Keratinocyte (primary cell): ENCODE results near the gene TNRC18. TPM values are rescaled to one million over a fixed set of nuclear protein-coding genes. Genes with fewer than 3 reads are reported as not detected.

Experiments
- DNase-seq: peaks from one replicate; pipeline ENCODE4 v3.0.0-alpha.2; 2011; ENCODE audit warnings: low read depth, missing footprints, low spot score
- FAIRE-seq: peaks from 2 replicates; lab custom pipeline; 2011; peaks lifted over from hg19 to GRCh38; lab: Jason Lieb, UNC
- H2AFZ ChIP-seq: 2 replicates; pipeline ENCODE4 v1.6.0; 2012; ENCODE audit warnings: low read length, control low read depth, inconsistent platforms; ENCODE audit not compliant: control insufficient read depth
- H3K27ac ChIP-seq: 2 replicates; pipeline ENCODE4 v1.5.1; 2011; ENCODE audit warnings: low read length; ENCODE audit not compliant: control insufficient read depth, insufficient read depth
- H3K27me3 ChIP-seq: 3 replicates; pipeline ENCODE4 v1.6.0; 2011; ENCODE audit warnings: low read length; ENCODE audit not compliant: control insufficient read depth, insufficient read depth; ENCODE audit errors: extremely low read depth
- H3K36me3 ChIP-seq, 2 experiments: 2 replicates in 1 of 2; 3 replicates in 1 of 2; pipeline ENCODE4 v1.5.1; 2011; ENCODE audit warnings: low read length in 2 of 2, mild to moderate bottlenecking in 1 of 2; ENCODE audit not compliant: control insufficient read depth in 2 of 2, insufficient read depth in 2 of 2; ENCODE audit errors: extremely low read depth in 1 of 2
- H3K4me1 ChIP-seq: 3 replicates; pipeline ENCODE4 v1.5.1; 2011; ENCODE audit warnings: low read length; ENCODE audit not compliant: control insufficient read depth, insufficient read depth; ENCODE audit errors: extremely low read depth
- H3K4me2 ChIP-seq: 3 replicates; pipeline ENCODE4 v1.6.0; 2011; ENCODE audit warnings: low read depth, low read length; ENCODE audit not compliant: control insufficient read depth, insufficient read depth; ENCODE audit errors: extremely low read depth
- H3K4me3 ChIP-seq, 3 experiments: fragments of 200-600 bp in 1 of 3; sonication (generic) in 1 of 3; 2 replicates in 2 of 3; 3 replicates in 1 of 3; pipeline ENCODE4 v1.5.1; 2011 to 2016; ENCODE audit warnings: low read length in 3 of 3, mild to moderate bottlenecking in 3 of 3, control low read depth in 2 of 3, inconsistent platforms in 1 of 3, low read depth in 1 of 3, mixed read lengths in 1 of 3, mixed run types in 1 of 3, moderate library complexity in 1 of 3; ENCODE audit not compliant: control insufficient read depth in 2 of 3, insufficient read depth in 2 of 3; ENCODE audit errors: extremely low read depth in 1 of 3
- H3K79me2 ChIP-seq: 2 replicates; pipeline ENCODE4 v1.6.0; 2012; ENCODE audit warnings: low read length; ENCODE audit not compliant: control insufficient read depth, insufficient read depth
- H3K9ac ChIP-seq: 3 replicates; pipeline ENCODE4 v1.6.0; 2011; ENCODE audit warnings: low read length; ENCODE audit not compliant: control insufficient read depth, insufficient read depth; ENCODE audit errors: extremely low read depth
- H3K9me1 ChIP-seq: 3 replicates; pipeline ENCODE4 v1.6.0; 2011; ENCODE audit warnings: low read length; ENCODE audit not compliant: control insufficient read depth, insufficient read depth; ENCODE audit errors: extremely low read depth
- H3K9me3 ChIP-seq: 2 replicates; pipeline ENCODE4 v1.5.1; 2012; ENCODE audit warnings: low read depth, low read length; ENCODE audit not compliant: control insufficient read depth
- H4K20me1 ChIP-seq: 3 replicates; pipeline ENCODE4 v1.6.0; 2011; ENCODE audit warnings: low read length; ENCODE audit not compliant: control insufficient read depth, insufficient read depth; ENCODE audit errors: extremely low read depth
- EZH2 ChIP-seq: IDR thresholded peaks from one replicate; pipeline ENCODE4 v1.6.1; 2012; ENCODE audit warnings: inconsistent platforms, mild to moderate bottlenecking, low read length, moderate library complexity
- dilution Hi-C: fragments of 300-500 bp; cut with MboI; formaldehyde crosslinking; loops from one replicate; pipeline ENCODE4 v1.7.0; 2020; ENCODE audit warnings: low sequenced_read_pairs; ENCODE audit not compliant: extremely low pct_ligation_motif_present
- polyA plus RNA-seq, 5 experiments: library from polyadenylated mRNA; depleted of rRNA in 3 of 5; stranded (reverse) in 3 of 5; stranded (forward) in 1 of 5; unstranded in 1 of 5; fragments of >200 nt; gene quantifications; 1 replicate in 1 of 5; 2 replicates in 3 of 5; 3 replicates in 1 of 5; pipeline versions ENCODE4 v1.2.1 to v1.2.3, GENCODE V29; 2011 to 2012; ENCODE audit warnings: missing spikeins in 2 of 5, low read depth in 1 of 5, low replicate concordance in 1 of 5
- TF ChIP-seq, protein P1 (sequence below), 3 experiments: IDR thresholded peaks in 1 of 3; conservative IDR thresholded peaks in 1 of 3; optimal IDR thresholded peaks in 1 of 3; 2 replicates in 2 of 3; 3 replicates in 1 of 3; pipeline versions ENCODE3 to v1.5.1; 2011; ENCODE audit warnings: low read length in 3 of 3, mild to moderate bottlenecking in 3 of 3, moderate library complexity in 2 of 3, control low read depth in 1 of 3, inconsistent platforms in 1 of 3; ENCODE audit not compliant: insufficient read depth in 2 of 3; ENCODE audit errors: extremely low read depth in 1 of 3

Gene TNRC18
- polyA plus RNA-seq, 1 donor (not counting 4 experiments of a cell fraction or from before 2014, with no cell fraction given), result 13.2 TPM

DNA sequence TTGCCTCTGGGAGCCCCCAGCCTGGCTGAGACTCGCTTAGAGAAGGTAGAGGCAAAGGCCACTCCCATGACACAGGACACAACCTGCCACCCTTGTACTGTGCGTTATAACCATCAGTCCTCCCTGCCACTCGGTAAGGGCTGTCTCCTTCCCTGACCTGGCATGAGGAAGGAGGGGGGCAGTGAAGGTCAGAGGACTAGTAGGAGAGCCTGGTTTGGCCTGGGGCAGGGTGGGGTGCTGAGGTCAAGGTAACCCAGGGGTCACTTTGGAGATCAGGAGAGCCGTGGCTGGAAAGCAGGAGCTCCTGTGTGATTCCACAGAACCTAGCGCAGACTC is 6.9 kb upstream of the TNRC18 start:
- Histone ChIP-seq H3K4me2 (peak overlapping the region; percentile 83), H2AFZ (no peak overlapping the region), H3K9me1 (no peaks in the 10 kb centered on the region), H3K4me1 (peaks cover 10% of the 10 kb centered on the region), H3K9ac (peak overlapping the region; percentile 99), H3K9me3 (no peaks in the 10 kb centered on the region), H3K36me3 (peaks cover 2 to 5% of the 10 kb centered on the region in 2 experiments), H3K27me3 (no peaks in the 10 kb centered on the region), H3K79me2 (peaks cover 54% of the 10 kb centered on the region), H4K20me1 (peaks cover 3% of the 10 kb centered on the region), H3K4me3 (peak overlapping the region; percentile 87 to 94 (median 93)), H3K27ac (peak overlapping the region; percentile 96)
- dilution Hi-C loops, result no loop called here
- TF ChIP-seq EZH2, result no peak
- TF ChIP-seq, protein P1, sequence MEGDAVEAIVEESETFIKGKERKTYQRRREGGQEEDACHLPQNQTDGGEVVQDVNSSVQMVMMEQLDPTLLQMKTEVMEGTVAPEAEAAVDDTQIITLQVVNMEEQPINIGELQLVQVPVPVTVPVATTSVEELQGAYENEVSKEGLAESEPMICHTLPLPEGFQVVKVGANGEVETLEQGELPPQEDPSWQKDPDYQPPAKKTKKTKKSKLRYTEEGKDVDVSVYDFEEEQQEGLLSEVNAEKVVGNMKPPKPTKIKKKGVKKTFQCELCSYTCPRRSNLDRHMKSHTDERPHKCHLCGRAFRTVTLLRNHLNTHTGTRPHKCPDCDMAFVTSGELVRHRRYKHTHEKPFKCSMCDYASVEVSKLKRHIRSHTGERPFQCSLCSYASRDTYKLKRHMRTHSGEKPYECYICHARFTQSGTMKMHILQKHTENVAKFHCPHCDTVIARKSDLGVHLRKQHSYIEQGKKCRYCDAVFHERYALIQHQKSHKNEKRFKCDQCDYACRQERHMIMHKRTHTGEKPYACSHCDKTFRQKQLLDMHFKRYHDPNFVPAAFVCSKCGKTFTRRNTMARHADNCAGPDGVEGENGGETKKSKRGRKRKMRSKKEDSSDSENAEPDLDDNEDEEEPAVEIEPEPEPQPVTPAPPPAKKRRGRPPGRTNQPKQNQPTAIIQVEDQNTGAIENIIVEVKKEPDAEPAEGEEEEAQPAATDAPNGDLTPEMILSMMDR (optimal IDR thresholded peaks at IDR 0.05 in 1 of 3, IDR thresholded peaks at IDR 0.05 in 1 of 3, conservative IDR thresholded peaks at IDR 0.05 in 1 of 3; ENCODE audit: extremely low read depth in 1 of 3, insufficient read depth in 2 of 3, low read length in 3 of 3), result no peak
- FAIRE-seq, result no peak
- DNase-seq, result no peak

DNA sequence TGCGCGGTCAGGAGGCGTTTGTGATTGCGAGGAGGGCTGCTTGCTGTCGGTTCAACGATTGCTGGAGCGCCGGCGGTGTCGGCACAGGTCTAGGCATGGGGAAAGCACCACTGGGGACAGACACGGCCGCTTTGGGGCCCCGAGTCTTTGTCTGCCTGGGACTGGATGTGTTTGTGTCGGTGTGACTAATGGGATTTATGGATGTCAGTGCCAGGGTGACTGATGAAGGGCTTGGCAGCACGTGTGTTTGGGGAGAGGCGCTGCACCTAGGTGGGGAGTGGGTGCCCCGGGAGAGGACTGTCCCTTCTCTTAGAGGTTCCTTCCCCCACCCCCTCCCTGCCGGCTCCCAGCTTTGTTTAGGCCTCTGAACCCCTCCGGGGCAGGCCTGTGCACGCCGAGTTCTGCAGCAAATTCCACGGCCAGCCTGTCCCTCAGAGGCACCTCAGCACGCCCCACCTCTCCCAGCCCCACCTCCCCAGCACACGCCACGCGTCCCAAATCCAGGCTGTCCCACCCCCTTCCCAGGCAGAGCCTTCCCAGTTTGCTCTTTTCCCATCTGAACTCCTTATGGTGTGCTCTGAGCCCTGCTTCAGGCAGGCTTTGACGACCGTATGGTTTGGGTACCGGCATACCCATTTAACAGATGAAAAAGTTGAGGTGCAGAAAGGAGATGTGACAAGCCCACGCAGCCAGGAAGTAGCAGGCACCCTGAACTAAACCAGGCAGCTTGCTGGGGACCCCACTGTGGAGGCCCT is 6.4 kb upstream of the TNRC18 start:
- Histone ChIP-seq H2AFZ (no peak overlapping the region), H3K36me3 (peaks cover 2 to 5% of the 10 kb centered on the region in 2 experiments), H3K79me2 (peaks cover 58% of the 10 kb centered on the region), H3K27me3 (no peaks in the 10 kb centered on the region), H3K4me3 (peak overlapping the region; percentile 87 to 94 (median 93)), H3K27ac (peak overlapping the region; percentile 96), H3K9me3 (no peaks in the 10 kb centered on the region), H4K20me1 (no peaks in the 10 kb centered on the region), H3K9ac (peak overlapping the region; percentile 99), H3K9me1 (no peaks in the 10 kb centered on the region), H3K4me1 (peaks cover 10% of the 10 kb centered on the region), H3K4me2 (peak overlapping the region; percentile 83)
- dilution Hi-C loops, result no loop called here
- no peak for TF ChIP-seq EZH2
- TF ChIP-seq, protein P1 (optimal IDR thresholded peaks at IDR 0.05 in 1 of 3, IDR thresholded peaks at IDR 0.05 in 1 of 3, conservative IDR thresholded peaks at IDR 0.05 in 1 of 3; ENCODE audit: extremely low read depth in 1 of 3, insufficient read depth in 2 of 3, low read length in 3 of 3), result no peak
- peak; percentile 84 for FAIRE-seq
- peak; percentile 79 for DNase-seq
